MCF 10A (cell line): ENCODE measurements around the gene AFAP1L2. TPM values are rescaled to one million over a fixed set of nuclear protein-coding genes. Genes with fewer than 3 reads are reported as not detected.

Experiments used
- BruUV-seq: library from RNA; stranded (reverse); fragments of 400-500 nt; replicated peaks from 2 replicates; lab custom pipeline; 2021; lab: Mats Ljungman, UMichigan
- CTCF ChIA-PET: fragments of 300-600 bp; sonication (Branson Sonifier 250); formaldehyde crosslinking; extraction: SDS; loops from one replicate; lab custom pipeline; 2021; ENCODE audit warnings: antibody characterized with exemption, inconsistent platforms; lab: Yijun Ruan, JAX
- POLR2A ChIA-PET: fragments of 300-600, 350-650 bp; sonication (Branson Sonifier 250); formaldehyde crosslinking; extraction: SDS; loops from one replicate; lab custom pipeline; 2020; ENCODE audit warnings: antibody characterized with exemption, inconsistent platforms; lab: Yijun Ruan, JAX
- DNase-seq: peaks from one replicate; pipeline ENCODE4 v3.0.0-alpha.2; 2018; ENCODE audit not compliant: unreplicated experiment
- H3K27ac Mint-ChIP-seq: one replicate; pipeline ENCODE4 v1.8.0; 2022; ENCODE audit warnings: mild to moderate bottlenecking, low read depth, mixed read lengths; ENCODE audit not compliant: unreplicated experiment
- H3K27me3 Mint-ChIP-seq: one replicate; pipeline ENCODE4 v1.8.0; 2022; ENCODE audit warnings: mixed read lengths; ENCODE audit not compliant: insufficient read depth, unreplicated experiment
- H3K36me3 Mint-ChIP-seq: one replicate; pipeline ENCODE4 v1.8.0; 2022; ENCODE audit warnings: mild to moderate bottlenecking, moderate library complexity, mixed read lengths; ENCODE audit not compliant: insufficient read depth, unreplicated experiment
- H3K4me1 Mint-ChIP-seq: one replicate; pipeline ENCODE4 v1.8.0; 2022; ENCODE audit warnings: mixed read lengths; ENCODE audit not compliant: insufficient read depth, unreplicated experiment
- H3K4me3 Mint-ChIP-seq: one replicate; pipeline ENCODE4 v1.8.0; 2022; ENCODE audit warnings: mild to moderate bottlenecking, moderate library complexity, mixed read lengths; ENCODE audit not compliant: unreplicated experiment
- H3K9me3 Mint-ChIP-seq: one replicate; pipeline ENCODE4 v1.8.0; 2022; ENCODE audit warnings: mixed read lengths; ENCODE audit not compliant: unreplicated experiment
- intact Hi-C: fragments of 100-400 bp; cut with micrococcal nuclease; formaldehyde crosslinking; loops from 2 replicates; pipeline ENCODE4 v1.14.1; 2022
- total RNA-seq: library from RNA; stranded (reverse); gene quantifications from 2 replicates; pipeline ENCODE4 v1.2.3, GENCODE V29; 2022
- TF ChIP-seq, protein P1 (sequence below): fragments of 200-600 bp; IDR thresholded peaks from one replicate; pipeline ENCODE4 v1.8.0; 2022; ENCODE audit warnings: antibody characterized with exemption, mild to moderate bottlenecking; ENCODE audit not compliant: unreplicated experiment

The AFAP1L2 gene
- total RNA-seq, 1 experiment from 2014 or later, result 5.8 TPM

DNA sequence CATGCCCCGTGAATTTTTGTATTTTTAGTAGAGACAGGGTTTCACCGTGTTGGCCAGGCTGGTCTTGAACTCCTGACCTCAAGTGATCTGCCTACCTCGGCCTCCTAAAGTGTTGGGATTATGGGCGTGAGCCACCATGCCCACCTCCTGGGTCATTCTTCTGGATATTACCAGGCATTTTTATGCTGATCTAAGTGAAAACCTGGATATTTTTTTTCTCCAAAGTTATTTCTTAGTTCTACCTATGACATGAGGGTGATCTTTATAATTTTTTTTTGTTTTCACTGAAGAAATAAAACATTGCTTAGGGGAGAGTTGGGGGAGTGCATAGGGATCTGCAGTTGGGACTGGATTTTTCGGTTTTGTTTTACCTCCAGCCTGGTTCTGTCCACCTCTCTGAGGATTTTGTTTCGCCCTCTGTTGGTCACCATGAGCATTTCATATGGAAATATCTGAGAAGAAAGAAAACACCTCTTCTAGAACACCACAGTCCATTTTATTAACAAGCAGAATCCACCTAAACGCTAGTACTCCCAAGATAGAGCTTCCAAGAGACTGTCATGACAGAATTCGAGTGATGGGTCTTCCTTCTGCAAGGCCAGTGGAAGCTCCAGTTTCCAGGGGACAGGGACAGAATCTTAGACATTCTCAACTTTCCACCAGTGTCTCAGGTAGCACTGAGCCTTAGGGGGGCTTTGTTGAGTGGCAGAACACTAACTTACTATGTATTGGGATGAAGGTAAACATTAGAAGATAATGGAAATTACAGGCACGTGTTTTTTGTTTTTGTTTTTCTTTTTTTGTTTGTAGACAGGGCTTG, 33.4 kb upstream of the AFAP1L2 start:
- TF ChIP-seq, protein P1, sequence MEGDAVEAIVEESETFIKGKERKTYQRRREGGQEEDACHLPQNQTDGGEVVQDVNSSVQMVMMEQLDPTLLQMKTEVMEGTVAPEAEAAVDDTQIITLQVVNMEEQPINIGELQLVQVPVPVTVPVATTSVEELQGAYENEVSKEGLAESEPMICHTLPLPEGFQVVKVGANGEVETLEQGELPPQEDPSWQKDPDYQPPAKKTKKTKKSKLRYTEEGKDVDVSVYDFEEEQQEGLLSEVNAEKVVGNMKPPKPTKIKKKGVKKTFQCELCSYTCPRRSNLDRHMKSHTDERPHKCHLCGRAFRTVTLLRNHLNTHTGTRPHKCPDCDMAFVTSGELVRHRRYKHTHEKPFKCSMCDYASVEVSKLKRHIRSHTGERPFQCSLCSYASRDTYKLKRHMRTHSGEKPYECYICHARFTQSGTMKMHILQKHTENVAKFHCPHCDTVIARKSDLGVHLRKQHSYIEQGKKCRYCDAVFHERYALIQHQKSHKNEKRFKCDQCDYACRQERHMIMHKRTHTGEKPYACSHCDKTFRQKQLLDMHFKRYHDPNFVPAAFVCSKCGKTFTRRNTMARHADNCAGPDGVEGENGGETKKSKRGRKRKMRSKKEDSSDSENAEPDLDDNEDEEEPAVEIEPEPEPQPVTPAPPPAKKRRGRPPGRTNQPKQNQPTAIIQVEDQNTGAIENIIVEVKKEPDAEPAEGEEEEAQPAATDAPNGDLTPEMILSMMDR, result peak; percentile 47
- H3K27ac Mint-ChIP-seq, result peak overlapping the region; percentile 6
- no peak overlapping the region for H3K4me3 Mint-ChIP-seq
- POLR2A ChIA-PET, result interaction anchor here (0.7 kb wide), 1 partner anchor 134 kb away, joined by 3 read pairs; no protein-coding TSS in a partner anchor
- CTCF ChIA-PET, result interaction anchor here (0.5 to 12.6 kb wide), 25 partner anchors 8 to 714 kb away, joined by 3 to 146 read pairs (median 3); no protein-coding TSS in a partner anchor
- no peaks in the 10 kb centered on the region for H3K9me3 Mint-ChIP-seq
- peaks cover 62% of the 10 kb centered on the region for H3K36me3 Mint-ChIP-seq
- no TSS peak for BruUV-seq
- intact Hi-C loops, result loop anchor here (1.0 kb wide), 1 partner anchor 133 kb away; no protein-coding TSS in a partner anchor
- no peaks in the 10 kb centered on the region for H3K27me3 Mint-ChIP-seq
- H3K4me1 Mint-ChIP-seq, result no peaks in the 10 kb centered on the region
- DNase-seq, result peak; percentile 36

DNA sequence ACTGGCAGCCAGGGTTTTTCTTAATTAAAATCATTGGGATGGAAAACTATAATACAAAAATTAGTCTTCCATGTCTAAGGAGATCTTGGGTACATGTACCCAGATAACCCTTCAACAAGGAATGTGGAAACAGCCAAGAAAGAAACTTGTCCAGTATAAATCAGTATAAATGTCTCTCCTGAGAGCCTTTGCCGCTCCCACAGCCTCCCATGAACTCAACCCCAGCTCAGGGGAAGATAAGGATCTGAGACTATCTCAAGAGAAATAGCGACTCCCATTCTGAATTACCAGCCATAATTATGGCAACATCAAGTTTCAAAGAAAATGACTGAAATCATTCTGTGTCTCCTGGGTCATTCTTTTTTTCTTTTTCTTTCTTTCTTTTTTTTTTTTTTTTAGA, 32.6 kb upstream of the AFAP1L2 start:
- H3K36me3 Mint-ChIP-seq, result peaks cover 57% of the 10 kb centered on the region
- no peak for DNase-seq
- no peaks in the 10 kb centered on the region for H3K9me3 Mint-ChIP-seq
- TF ChIP-seq, protein P1, result no peak
- no peaks in the 10 kb centered on the region for H3K4me1 Mint-ChIP-seq
- POLR2A ChIA-PET, result no interaction called here
- no peaks in the 10 kb centered on the region for H3K27me3 Mint-ChIP-seq
- no TSS peak for BruUV-seq
- CTCF ChIA-PET, result interaction anchor here (0.6 to 12.6 kb wide), 6 partner anchors 12 to 1302 kb away, joined by 3 to 146 read pairs (median 4); no protein-coding TSS in a partner anchor
- intact Hi-C loops, result loop anchor here (1.0 kb wide), 1 partner anchor 133 kb away; no protein-coding TSS in a partner anchor
- H3K4me3 Mint-ChIP-seq, result no peak overlapping the region
- H3K27ac Mint-ChIP-seq, result no peak overlapping the region

DNA sequence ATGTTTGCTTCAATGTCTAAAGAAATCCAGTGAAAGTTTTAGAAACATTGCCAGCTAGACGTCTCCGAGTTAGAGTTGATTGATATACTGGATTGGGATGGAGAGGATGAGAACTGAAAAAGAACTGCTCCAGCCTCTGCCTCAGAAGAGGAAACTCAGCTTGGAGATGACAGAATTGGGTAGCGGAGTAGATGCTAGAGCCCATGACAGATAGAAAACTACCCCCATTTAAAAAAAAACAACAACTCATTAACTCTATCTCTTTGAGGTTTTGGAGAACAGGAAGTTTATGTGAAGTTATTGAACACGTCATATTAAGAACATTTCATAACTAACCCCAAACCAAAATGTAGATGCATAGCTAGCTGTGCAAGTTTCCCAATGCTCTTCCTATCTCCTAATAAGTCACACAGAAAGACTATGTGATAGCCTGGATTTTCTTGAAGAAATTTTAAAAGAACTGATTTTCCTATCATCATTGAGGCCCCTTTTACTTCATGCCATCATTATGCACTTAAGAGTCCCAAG, 28.3 kb upstream of the AFAP1L2 start:
- ChIA-PET POLR2A (interaction anchor here (0.8 to 1.4 kb wide), 2 partner anchors 111 to 129 kb away, joined by 3 to 4 read pairs; no protein-coding TSS in a partner anchor), CTCF (interaction anchor here (0.6 to 12.6 kb wide), 4 partner anchors 9 to 203 kb away, joined by 3 to 146 read pairs (median 3); no protein-coding TSS in a partner anchor)
- peaks cover 27% of the 10 kb centered on the region for H3K36me3 Mint-ChIP-seq
- H3K4me1 Mint-ChIP-seq, result no peaks in the 10 kb centered on the region
- H3K4me3 Mint-ChIP-seq, result no peak overlapping the region
- no peaks in the 10 kb centered on the region for H3K27me3 Mint-ChIP-seq
- TF ChIP-seq, protein P1, result no peak
- BruUV-seq, result no TSS peak
- H3K9me3 Mint-ChIP-seq, result no peaks in the 10 kb centered on the region
- no peak for DNase-seq
- intact Hi-C loops, result no loop called here
- no peak overlapping the region for H3K27ac Mint-ChIP-seq
